Measurements from ENCODE around the gene CSTF1. TPM values are rescaled to one million over a fixed set of nuclear protein-coding genes. Genes with fewer than 3 reads are reported as not detected.

CSTF1 gene
- total and polyA plus RNA-seq, 12 donors, result 5.1 to 53.1 (median 32.8) TPM

DNA sequence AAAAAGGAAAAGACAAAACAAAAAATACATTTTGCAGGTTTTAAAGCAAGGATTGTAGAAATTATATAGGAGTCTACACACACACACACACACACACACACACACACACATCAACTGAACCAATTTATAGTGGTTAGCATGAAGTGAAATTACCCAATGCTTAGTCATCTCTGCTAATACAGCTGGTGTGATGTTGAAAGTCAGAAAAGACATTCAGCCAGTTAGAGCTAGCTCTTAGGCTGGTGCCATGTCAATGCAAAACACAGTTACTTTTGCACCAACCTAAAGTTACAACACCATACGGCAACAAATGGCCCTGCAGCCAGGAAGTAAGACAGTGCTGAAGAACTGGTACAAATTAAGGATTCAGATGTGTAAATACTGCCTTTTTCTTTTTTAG lies 18.5 kb upstream of the CSTF1 start:
- Histone ChIP-seq H3K27ac (peak overlapping the region in 3 of 5 donors; percentile 1 to 32 (median 26)), H3K9me3 (replicated peaks in 1 of 3) (no peaks in the 10 kb centered on the region), H3K4me1 (replicated peaks in 1 of 2) (peaks cover 0 to 5% of the 10 kb centered on the region in 2 donors), H3K36me3 (replicated peaks in 1 of 2) (no peaks in the 10 kb centered on the region), H3K27me3 (no peaks in the 10 kb centered on the region), H3K4me3 (no peak overlapping the region)
- peak in 1 of 2 donors; percentile 21 for TF ChIP-seq POLR2A (IDR thresholded peaks at IDR 0.05)
- TF ChIP-seq, protein P1, sequence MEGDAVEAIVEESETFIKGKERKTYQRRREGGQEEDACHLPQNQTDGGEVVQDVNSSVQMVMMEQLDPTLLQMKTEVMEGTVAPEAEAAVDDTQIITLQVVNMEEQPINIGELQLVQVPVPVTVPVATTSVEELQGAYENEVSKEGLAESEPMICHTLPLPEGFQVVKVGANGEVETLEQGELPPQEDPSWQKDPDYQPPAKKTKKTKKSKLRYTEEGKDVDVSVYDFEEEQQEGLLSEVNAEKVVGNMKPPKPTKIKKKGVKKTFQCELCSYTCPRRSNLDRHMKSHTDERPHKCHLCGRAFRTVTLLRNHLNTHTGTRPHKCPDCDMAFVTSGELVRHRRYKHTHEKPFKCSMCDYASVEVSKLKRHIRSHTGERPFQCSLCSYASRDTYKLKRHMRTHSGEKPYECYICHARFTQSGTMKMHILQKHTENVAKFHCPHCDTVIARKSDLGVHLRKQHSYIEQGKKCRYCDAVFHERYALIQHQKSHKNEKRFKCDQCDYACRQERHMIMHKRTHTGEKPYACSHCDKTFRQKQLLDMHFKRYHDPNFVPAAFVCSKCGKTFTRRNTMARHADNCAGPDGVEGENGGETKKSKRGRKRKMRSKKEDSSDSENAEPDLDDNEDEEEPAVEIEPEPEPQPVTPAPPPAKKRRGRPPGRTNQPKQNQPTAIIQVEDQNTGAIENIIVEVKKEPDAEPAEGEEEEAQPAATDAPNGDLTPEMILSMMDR (IDR thresholded peaks at IDR 0.05), result no peak
- DNase-seq, result peak in 3 of 7 donors; percentile 22 to 42 (median 31)
- intact Hi-C loops (cut with DNase I), result no loop called here
- WGBS, 4 donors, result 13 to 42% (median 29%) methylated on average over 1 of the region's 1 CpG

DNA sequence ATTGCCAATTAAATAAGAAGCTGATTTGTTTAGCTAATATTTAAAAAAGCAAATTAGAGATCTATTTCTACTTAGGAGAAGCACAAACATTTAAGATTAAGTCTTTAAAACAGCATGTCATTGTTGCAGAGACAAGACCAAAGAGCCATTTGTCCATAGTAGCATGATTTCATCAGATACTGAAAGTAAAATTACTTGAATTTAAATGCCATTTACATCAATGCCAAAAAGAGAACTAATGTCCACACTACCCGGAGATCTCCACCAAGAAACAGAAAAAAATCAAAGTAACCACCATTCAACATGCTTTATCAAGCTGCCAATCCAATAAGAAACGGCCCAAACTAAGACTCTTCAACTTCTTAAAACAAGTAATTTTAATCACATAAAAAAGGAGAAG lies 16.1 kb upstream of the CSTF1 start:
- Histone ChIP-seq H3K27me3 (no peaks in the 10 kb centered on the region), H3K27ac (no peak overlapping the region), H3K4me1 (replicated peaks in 1 of 2) (peaks cover 0 to 13% of the 10 kb centered on the region in 2 donors), H3K9me3 (replicated peaks in 1 of 3) (no peaks in the 10 kb centered on the region), H3K36me3 (replicated peaks in 1 of 2) (no peaks in the 10 kb centered on the region), H3K4me3 (no peak overlapping the region)
- DNase-seq, result no peak
- TF ChIP-seq, protein P1 (IDR thresholded peaks at IDR 0.05), result no peak
- no peak for TF ChIP-seq POLR2A (IDR thresholded peaks at IDR 0.05)
- WGBS, 4 donors, result 73 to 85% (median 83%) methylated on average over 2 of the region's 2 CpGs
- intact Hi-C loops (cut with DNase I), result no loop called here

DNA sequence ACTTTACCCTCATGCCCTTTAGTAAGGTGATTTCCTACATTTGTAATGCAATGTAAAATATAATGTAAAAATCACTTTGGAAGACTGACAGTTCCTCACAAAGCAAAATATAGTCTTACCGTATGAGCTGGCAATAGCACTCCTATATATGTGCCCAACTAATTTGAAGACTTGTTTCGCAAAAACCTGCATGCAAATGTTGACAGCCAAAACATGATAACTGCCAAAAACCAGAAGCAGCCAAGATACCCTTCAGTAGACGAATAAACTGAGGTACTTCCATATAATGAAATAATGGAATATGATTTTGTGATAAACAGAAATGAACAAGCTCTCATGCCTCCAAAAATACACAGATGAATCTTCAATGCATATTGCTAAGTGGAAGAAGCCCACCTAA lies 14.1 kb upstream of the CSTF1 start:
- H3K9me3 ChIP-seq (replicated peaks in 1 of 3), result no peaks in the 10 kb centered on the region
- DNase-seq, result no peak
- intact Hi-C loops (cut with DNase I), result no loop called here
- H3K27ac ChIP-seq, result no peak overlapping the region
- H3K36me3 ChIP-seq (replicated peaks in 1 of 2), result no peaks in the 10 kb centered on the region
- H3K27me3 ChIP-seq, result no peaks in the 10 kb centered on the region
- TF ChIP-seq POLR2A (IDR thresholded peaks at IDR 0.05), result no peak
- TF ChIP-seq, protein P1 (IDR thresholded peaks at IDR 0.05), result no peak
- no peak overlapping the region for H3K4me3 ChIP-seq
- 91 to 95% (median 94%) methylated on average over 3 of the region's 3 CpGs for WGBS, 4 donors
- H3K4me1 ChIP-seq (replicated peaks in 1 of 2), result peaks cover 0 to 13% of the 10 kb centered on the region in 2 donors

DNA sequence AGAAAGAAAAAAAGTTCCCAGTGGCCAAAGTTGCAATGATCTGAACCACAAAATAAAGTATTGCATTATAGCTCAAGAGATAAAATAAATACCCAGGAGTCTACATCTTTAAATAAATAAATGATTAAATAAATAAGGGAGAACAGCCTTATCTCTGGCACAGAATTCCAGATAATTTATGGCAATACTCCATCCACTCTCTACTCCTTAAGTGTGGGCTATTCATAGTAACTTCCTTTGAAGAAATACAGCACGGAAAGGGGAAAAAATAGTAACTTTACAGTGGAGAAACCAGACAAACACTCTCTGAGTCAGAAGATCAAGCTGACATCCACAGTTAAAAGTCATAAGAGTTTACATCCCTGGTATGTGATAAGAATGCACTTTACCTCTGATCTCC lies 12.1 kb upstream of the CSTF1 start:
- DNase-seq, result no peak
- H3K27me3 ChIP-seq, result no peaks in the 10 kb centered on the region
- H3K4me3 ChIP-seq, result no peak overlapping the region
- intact Hi-C loops (cut with DNase I), result no loop called here
- no peak for TF ChIP-seq POLR2A (IDR thresholded peaks at IDR 0.05)
- TF ChIP-seq, protein P1 (IDR thresholded peaks at IDR 0.05), result no peak
- H3K9me3 ChIP-seq (replicated peaks in 1 of 3), result no peaks in the 10 kb centered on the region
- H3K4me1 ChIP-seq (replicated peaks in 1 of 2), result peaks cover 0 to 7% of the 10 kb centered on the region in 2 donors
- H3K36me3 ChIP-seq (replicated peaks in 1 of 2), result no peaks in the 10 kb centered on the region
- 3 to 17% (median 10%) methylated on average over 1 of the region's 1 CpG for WGBS, 4 donors
- no peak overlapping the region for H3K27ac ChIP-seq

Measured in adrenal gland (tissue), 12 donors.